Sigmoid colon (tissue), 3 donors: ENCODE data around the gene OR9G4.

Experiments
- POLR2A ChIP-seq, 2 donors: fragments of 450-650 bp; IDR thresholded peaks; one replicate each; pipeline ENCODE4 v1.6.1; 2016; ENCODE audit warnings: antibody characterized with exemption in 2 of 2, mild to moderate bottlenecking in 2 of 2, moderate library complexity in 2 of 2
- TF ChIP-seq, protein P1 (sequence below), 4 experiments: fragments of 450-650 bp in 3 of 4; fragments of 200-600 bp in 1 of 4; IDR thresholded peaks; one replicate each; pipeline ENCODE4 v1.5.1; 2016 to 2019; ENCODE audit warnings: antibody characterized with exemption in 4 of 4, mild to moderate bottlenecking in 3 of 4, moderate library complexity in 2 of 4

DNA sequence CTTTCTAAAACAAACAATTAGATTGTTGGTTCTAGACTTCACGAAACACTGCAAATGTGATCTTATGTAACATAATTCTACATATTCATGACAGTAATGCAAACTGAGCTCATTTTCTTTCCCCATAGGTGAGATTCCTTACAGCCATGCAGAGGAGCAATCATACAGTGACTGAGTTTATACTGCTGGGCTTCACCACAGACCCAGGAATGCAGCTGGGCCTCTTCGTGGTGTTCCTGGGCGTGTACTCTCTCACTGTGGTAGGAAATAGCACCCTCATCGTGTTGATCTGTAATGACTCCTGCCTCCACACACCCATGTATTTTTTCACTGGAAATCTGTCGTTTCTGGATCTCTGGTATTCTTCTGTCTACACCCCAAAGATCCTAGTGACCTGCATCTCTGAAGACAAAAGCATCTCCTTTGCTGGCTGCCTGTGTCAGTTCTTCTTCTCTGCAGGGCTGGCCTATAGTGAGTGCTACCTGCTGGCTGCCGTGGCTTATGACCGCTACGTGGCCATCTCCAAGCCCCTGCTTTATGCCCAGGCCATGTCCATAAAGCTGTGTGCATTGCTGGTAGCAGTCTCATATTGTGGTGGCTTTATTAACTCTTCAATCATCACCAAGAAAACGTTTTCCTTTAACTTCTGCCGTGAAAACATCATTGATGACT lies 48.1 kb downstream of the OR9G4 start:
- TF ChIP-seq, protein P1, sequence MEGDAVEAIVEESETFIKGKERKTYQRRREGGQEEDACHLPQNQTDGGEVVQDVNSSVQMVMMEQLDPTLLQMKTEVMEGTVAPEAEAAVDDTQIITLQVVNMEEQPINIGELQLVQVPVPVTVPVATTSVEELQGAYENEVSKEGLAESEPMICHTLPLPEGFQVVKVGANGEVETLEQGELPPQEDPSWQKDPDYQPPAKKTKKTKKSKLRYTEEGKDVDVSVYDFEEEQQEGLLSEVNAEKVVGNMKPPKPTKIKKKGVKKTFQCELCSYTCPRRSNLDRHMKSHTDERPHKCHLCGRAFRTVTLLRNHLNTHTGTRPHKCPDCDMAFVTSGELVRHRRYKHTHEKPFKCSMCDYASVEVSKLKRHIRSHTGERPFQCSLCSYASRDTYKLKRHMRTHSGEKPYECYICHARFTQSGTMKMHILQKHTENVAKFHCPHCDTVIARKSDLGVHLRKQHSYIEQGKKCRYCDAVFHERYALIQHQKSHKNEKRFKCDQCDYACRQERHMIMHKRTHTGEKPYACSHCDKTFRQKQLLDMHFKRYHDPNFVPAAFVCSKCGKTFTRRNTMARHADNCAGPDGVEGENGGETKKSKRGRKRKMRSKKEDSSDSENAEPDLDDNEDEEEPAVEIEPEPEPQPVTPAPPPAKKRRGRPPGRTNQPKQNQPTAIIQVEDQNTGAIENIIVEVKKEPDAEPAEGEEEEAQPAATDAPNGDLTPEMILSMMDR (IDR thresholded peaks at IDR 0.05), result no peak
- no peak for TF ChIP-seq POLR2A (IDR thresholded peaks at IDR 0.05)
